ENCODE data around the gene ACKR3.

DNA sequence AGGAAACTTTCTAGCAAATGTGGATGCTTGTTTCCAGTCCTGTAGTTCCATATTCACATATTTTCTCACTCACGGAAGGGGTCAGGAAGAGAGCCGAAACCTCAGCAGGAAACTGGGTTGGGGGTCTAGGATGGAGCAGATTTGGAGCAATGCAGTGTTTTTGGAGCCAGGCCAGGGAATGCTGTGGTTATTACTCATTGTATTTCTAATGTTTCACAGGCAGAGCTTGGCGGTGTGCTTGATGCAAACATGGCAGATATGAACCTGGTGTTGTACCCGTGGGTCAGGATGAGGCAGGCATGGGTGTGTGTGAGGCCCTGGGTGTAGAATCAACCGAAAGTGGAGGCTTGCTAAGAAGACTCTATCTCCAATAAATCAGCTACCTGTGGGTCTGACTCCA is 34.6 kb upstream of the ACKR3 start:
- TF ChIP-seq, protein P1, sequence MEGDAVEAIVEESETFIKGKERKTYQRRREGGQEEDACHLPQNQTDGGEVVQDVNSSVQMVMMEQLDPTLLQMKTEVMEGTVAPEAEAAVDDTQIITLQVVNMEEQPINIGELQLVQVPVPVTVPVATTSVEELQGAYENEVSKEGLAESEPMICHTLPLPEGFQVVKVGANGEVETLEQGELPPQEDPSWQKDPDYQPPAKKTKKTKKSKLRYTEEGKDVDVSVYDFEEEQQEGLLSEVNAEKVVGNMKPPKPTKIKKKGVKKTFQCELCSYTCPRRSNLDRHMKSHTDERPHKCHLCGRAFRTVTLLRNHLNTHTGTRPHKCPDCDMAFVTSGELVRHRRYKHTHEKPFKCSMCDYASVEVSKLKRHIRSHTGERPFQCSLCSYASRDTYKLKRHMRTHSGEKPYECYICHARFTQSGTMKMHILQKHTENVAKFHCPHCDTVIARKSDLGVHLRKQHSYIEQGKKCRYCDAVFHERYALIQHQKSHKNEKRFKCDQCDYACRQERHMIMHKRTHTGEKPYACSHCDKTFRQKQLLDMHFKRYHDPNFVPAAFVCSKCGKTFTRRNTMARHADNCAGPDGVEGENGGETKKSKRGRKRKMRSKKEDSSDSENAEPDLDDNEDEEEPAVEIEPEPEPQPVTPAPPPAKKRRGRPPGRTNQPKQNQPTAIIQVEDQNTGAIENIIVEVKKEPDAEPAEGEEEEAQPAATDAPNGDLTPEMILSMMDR (conservative IDR thresholded peaks at IDR 0.05; ENCODE audit: low read length) = no peak
- TF ChIP-seq EZH2phosphoT487 (IDR thresholded peaks at IDR 0.05; ENCODE audit: borderline replicate concordance, low read depth, low read length) = no peak
